Adrenal gland (tissue), 5 donors: ENCODE measurements around the gene MARK3.

Source experiments
- POLR2A ChIP-seq, 2 donors: fragments of 450-650 bp; IDR thresholded peaks; one replicate each; pipeline ENCODE4 v1.6.1; 2017; ENCODE audit warnings: antibody characterized with exemption in 2 of 2, mild to moderate bottlenecking in 2 of 2, moderate library complexity in 1 of 2
- TF ChIP-seq, protein P1 (sequence below), 6 experiments: fragments of 450-650 bp in 4 of 6; fragments of 200-600 bp in 2 of 6; sonication (generic) in 1 of 6; IDR thresholded peaks; 1 replicate in 5 of 6; 2 replicates in 1 of 6; pipeline versions ENCODE4 v1.5.1 to v1.8.0; 2016 to 2021; ENCODE audit warnings: antibody characterized with exemption in 6 of 6, mild to moderate bottlenecking in 2 of 6, moderate library complexity in 1 of 6
- donor health status: DM: no; HTN: no; CAD: no.

DNA sequence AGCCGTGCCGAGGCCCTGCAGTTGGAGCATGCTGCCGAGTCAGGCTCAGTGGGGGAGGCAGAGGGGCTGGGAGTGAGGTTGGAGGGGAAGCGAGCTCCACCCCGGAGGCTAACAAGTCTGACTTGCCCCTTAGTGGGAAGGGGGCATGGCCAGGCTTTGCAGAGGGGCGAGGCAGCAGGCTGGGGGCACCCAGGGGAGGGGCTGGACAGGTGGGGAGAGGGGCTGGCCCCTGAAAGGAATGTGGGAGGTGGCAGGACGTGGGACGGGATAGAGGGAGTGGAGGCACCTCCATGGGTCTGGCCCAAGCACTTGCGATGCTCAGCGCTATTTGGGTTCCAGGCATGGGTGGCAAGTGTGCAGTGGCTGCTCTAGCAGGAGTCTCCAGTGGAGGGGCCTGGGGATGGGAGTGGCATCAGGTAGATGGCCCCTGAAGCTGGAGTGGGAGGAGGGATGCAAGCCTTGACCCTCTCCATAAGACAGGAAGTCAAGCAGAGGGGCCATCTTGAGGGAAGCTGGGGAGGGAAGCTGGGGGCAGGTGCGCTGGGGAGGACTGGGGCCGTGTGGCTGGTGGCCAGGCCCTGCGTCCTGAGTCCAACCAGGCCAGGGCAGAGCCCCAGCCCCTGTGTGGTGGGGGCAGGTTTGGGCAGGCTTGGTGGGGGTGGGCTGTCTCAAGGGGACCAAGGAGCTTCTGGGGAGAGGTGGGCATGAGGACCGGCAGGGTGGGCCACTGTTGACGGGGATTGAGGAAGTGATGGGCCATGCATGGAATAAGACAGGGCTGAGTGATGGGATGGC, 146.4 kb downstream of the MARK3 start:
- TF ChIP-seq, protein P1, sequence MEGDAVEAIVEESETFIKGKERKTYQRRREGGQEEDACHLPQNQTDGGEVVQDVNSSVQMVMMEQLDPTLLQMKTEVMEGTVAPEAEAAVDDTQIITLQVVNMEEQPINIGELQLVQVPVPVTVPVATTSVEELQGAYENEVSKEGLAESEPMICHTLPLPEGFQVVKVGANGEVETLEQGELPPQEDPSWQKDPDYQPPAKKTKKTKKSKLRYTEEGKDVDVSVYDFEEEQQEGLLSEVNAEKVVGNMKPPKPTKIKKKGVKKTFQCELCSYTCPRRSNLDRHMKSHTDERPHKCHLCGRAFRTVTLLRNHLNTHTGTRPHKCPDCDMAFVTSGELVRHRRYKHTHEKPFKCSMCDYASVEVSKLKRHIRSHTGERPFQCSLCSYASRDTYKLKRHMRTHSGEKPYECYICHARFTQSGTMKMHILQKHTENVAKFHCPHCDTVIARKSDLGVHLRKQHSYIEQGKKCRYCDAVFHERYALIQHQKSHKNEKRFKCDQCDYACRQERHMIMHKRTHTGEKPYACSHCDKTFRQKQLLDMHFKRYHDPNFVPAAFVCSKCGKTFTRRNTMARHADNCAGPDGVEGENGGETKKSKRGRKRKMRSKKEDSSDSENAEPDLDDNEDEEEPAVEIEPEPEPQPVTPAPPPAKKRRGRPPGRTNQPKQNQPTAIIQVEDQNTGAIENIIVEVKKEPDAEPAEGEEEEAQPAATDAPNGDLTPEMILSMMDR (IDR thresholded peaks at IDR 0.05), result no peak
- TF ChIP-seq POLR2A (IDR thresholded peaks at IDR 0.05), result no peak
